C4-2B (cell line): ENCODE data around the gene SRA1.
A peak's percentile ranks its signal among the peaks of the same experiment; 100 is the strongest.

Experiments
- H3K27ac ChIP-seq: fragments of 450-650 bp; 2 replicates; pipeline ENCODE4 v1.5.1; 2017
- CTCF ChIP-seq: fragments of 450-650 bp; conservative IDR thresholded peaks from 2 replicates; pipeline ENCODE4 v1.5.1; 2017; ENCODE audit warnings: mild to moderate bottlenecking
- ZFX ChIP-seq: fragments of 450-650 bp; IDR thresholded peaks from 2 replicates; pipeline ENCODE4 v1.6.1; 2017

The SRA1 gene

GRCh38 chr5:140549237-140550144 lies 7.8 kb downstream of the SRA1 start:
- H3K27ac ChIP-seq = peak overlapping the region; percentile 89
- TF ChIP-seq ZFX (no peak), CTCF (no peak)

- peak overlapping the region; percentile 89 for H3K27ac ChIP-seq
- TF ChIP-seq CTCF (no peak), ZFX (no peak)
Observed at GRCh38 chr5:140548791-140549190, 8.5 kb downstream of the SRA1 start.

- peak overlapping the region; percentile 89 for H3K27ac ChIP-seq
- TF ChIP-seq ZFX (no peak), CTCF (no peak)
Observed at GRCh38 chr5:140548300-140548688, 9.0 kb downstream of the SRA1 start.

- H3K27ac ChIP-seq = peak within 1 kb of the TSS; percentile 89
- TF ChIP-seq ZFX = no peak
- no peak; the same call in 1 of the 2 replicates for TF ChIP-seq CTCF
Observed at GRCh38 chr5:140547508-140548299, 9.6 kb downstream of the SRA1 start, which contains the start of gene EIF4EBP3. Gene EIF4EBP3 (plus strand): TSS chr5:140547662. CDS start chr5:140547738, 76 bp downstream.

GRCh38 chr5:140546851-140547507 lies 10.3 kb downstream of the SRA1 start:
- peak overlapping the region; percentile 89 for H3K27ac ChIP-seq
- TF ChIP-seq ZFX = no peak
- TF ChIP-seq CTCF = no peak

- H3K27ac ChIP-seq = peak overlapping the region; percentile 89
- TF ChIP-seq CTCF (no peak), ZFX (no peak)
Observed at GRCh38 chr5:140545606-140546005, 11.7 kb downstream of the SRA1 start.
